K562 (cell line): ENCODE data around the gene YAF2. TPM values are rescaled to one million over a fixed set of nuclear protein-coding genes. Genes with fewer than 3 reads are reported as not detected.

Experiments
- ATAC-seq: fragments of 200-7000 bp; cut with Tn5 transposase; 3 replicates; pipeline ENCODE4 v1.9.1; 2020; ENCODE audit warnings: moderate library complexity
- BruUV-seq: library from RNA; stranded (reverse); fragments of 400-500 nt; replicated peaks from 2 replicates; lab custom pipeline; 2021; lab: Mats Ljungman, UMichigan
- CTCF ChIA-PET: fragments of 300-600 bp; formaldehyde crosslinking; extraction: SDS; loops from one replicate; lab custom pipeline; 2021; ENCODE audit warnings: low intra/inter-chr PET ratio; lab: Yijun Ruan, JAX
- POLR2A ChIA-PET: fragments of 300-600, 350-650 bp; sonication (Branson Sonifier 250); formaldehyde crosslinking; extraction: SDS; loops from one replicate; lab custom pipeline; 2021; ENCODE audit warnings: antibody characterized with exemption, inconsistent platforms; lab: Yijun Ruan, JAX
- DNase-seq, 4 experiments: peaks; one replicate each; pipeline versions ENCODE4 v3.0.0 to v3.0.0-alpha.2; 2011 to 2018; ENCODE audit warnings: low spot score in 3 of 4, mixed read lengths in 3 of 4; ENCODE audit errors: extremely low read depth in 1 of 4
- FAIRE-seq: peaks from 2 replicates; lab custom pipeline; 2011; peaks lifted over from hg19 to GRCh38; lab: Jason Lieb, UNC
- H2AFZ ChIP-seq: 2 replicates; pipeline ENCODE4 v1.6.0; 2011; ENCODE audit warnings: low read depth, low read length, control low read depth, inconsistent platforms
- H3K27ac ChIP-seq: fragments of 200-600 bp; 3 replicates; pipeline ENCODE4 v1.8.0; 2011; ENCODE audit warnings: low read depth, mild to moderate bottlenecking, control low read depth, inconsistent platforms, low read length, moderate library complexity, mixed read lengths; ENCODE audit errors: extremely low read depth
- H3K27me3 ChIP-seq, 2 experiments: fragments of 300-600 bp in 1 of 2; 2 replicates in 1 of 2; 3 replicates in 1 of 2; pipeline versions ENCODE4 v1.6.0 to v1.8.0; 2011; ENCODE audit warnings: inconsistent platforms in 2 of 2, low read length in 2 of 2, mild to moderate bottlenecking in 1 of 2, mixed read lengths in 1 of 2, moderate library complexity in 1 of 2; ENCODE audit not compliant: control insufficient read depth in 2 of 2, insufficient read depth in 2 of 2
- H3K36me3 ChIP-seq: fragments of 300-600 bp; 3 replicates; pipeline ENCODE4 v1.8.0; 2011; ENCODE audit warnings: mild to moderate bottlenecking, low read length, inconsistent platforms; ENCODE audit not compliant: control insufficient read depth, insufficient read depth
- H3K4me1 ChIP-seq, 2 experiments: fragments of 200-600 bp in 1 of 2; replicated peaks in 1 of 2; 2 replicates in 1 of 2; 3 replicates in 1 of 2; pipeline versions ENCODE4 v1.5.1 to v1.8.0; 2011; ENCODE audit warnings: inconsistent platforms in 2 of 2, low read length in 2 of 2, mild to moderate bottlenecking in 1 of 2, mixed read lengths in 1 of 2, moderate library complexity in 1 of 2; ENCODE audit not compliant: control insufficient read depth in 2 of 2, insufficient read depth in 2 of 2
- H3K4me2 ChIP-seq: 2 replicates; pipeline ENCODE4 v1.6.1; 2011; ENCODE audit warnings: low read length, control low read depth, inconsistent platforms, mixed read lengths; ENCODE audit not compliant: insufficient read depth
- H3K4me3 ChIP-seq: fragments of 200-600 bp; sonication (generic), shearing (Covaris generic); 2 replicates; pipeline ENCODE4 v1.5.1; 2016; ENCODE audit warnings: control low read depth, inconsistent platforms
- H3K79me2 ChIP-seq: fragments of 200-600 bp; 3 replicates; pipeline ENCODE4 v1.8.0; 2011; ENCODE audit warnings: low read length, inconsistent platforms; ENCODE audit not compliant: control insufficient read depth, insufficient read depth
- H3K9ac ChIP-seq, 2 experiments: 2 replicates each; pipeline versions ENCODE4 v1.6.0 to v1.6.1; 2011; ENCODE audit warnings: low read depth in 2 of 2, low read length in 2 of 2, control low read depth in 1 of 2, inconsistent platforms in 1 of 2, mild to moderate bottlenecking in 1 of 2, mixed read lengths in 1 of 2; ENCODE audit not compliant: insufficient read depth in 1 of 2
- H3K9me1 ChIP-seq: one replicate; pipeline ENCODE4 v1.6.0; 2011; ENCODE audit warnings: inconsistent platforms, mild to moderate bottlenecking, low read length, moderate library complexity; ENCODE audit not compliant: control insufficient read depth, insufficient read depth
- H3K9me3 ChIP-seq: replicated peaks from 2 replicates; pipeline ENCODE4 v1.5.1; 2011; ENCODE audit warnings: low read depth, low read length, inconsistent platforms; ENCODE audit not compliant: control insufficient read depth, insufficient read depth
- H4K20me1 ChIP-seq: replicated peaks from 2 replicates; pipeline ENCODE4 v1.6.1; 2011; ENCODE audit warnings: low read length, inconsistent platforms, mixed read lengths; ENCODE audit not compliant: control insufficient read depth, insufficient read depth
- CEBPB ChIP-seq: fragments of 450-650 bp; IDR thresholded peaks from 2 replicates; pipeline ENCODE4 v1.6.1; 2016; ENCODE audit warnings: missing genetic modification characterization, missing compliant biosample characterization
- WGBS: fragments of 100-300 bp; shearing (Covaris generic); methylation state at CpG from one replicate; pipeline ENCODE4 v1.1.6; 2016; ENCODE audit warnings: low coverage, mixed read lengths; ENCODE audit not compliant: insufficient coverage; ENCODE audit errors: missing lambda C conversion rate; 5-methylcytosine and 5-hydroxymethylcytosine counted together
- in situ Hi-C: fragments of 300-500 bp; cut with MboI; formaldehyde crosslinking; loops from 4 replicates; pipeline ENCODE4 v1.15.0; 2018; ENCODE audit warnings: inconsistent platforms, mixed read lengths
- intact Hi-C: fragments of 100-400 bp; cut with micrococcal nuclease; formaldehyde crosslinking; loops from 2 replicates; pipeline ENCODE4 v1.14.2; 2022
- polyA plus RNA-seq, 8 experiments: library from polyadenylated mRNA; depleted of rRNA in 4 of 8; stranded (reverse) in 5 of 8; unstranded in 3 of 8; fragments of >200 nt; fragmentation: Nextera tagmentation in 2 of 8; fragmentation: Illumina TruSeq in 1 of 8; extraction: Ambion mirVana in 2 of 8; extraction: Trizol in 1 of 8; gene quantifications; 2 replicates each; pipeline versions ENCODE4 v1.2.1 to v1.2.3, GENCODE V29; 2011 to 2014; ENCODE audit warnings: inconsistent platforms in 1 of 8, missing spikeins in 1 of 8
- total RNA-seq, 7 experiments: library from RNA; depleted of rRNA in 6 of 7; stranded (reverse); fragments of >200 nt in 6 of 7; fragmentation: Illumina TruSeq in 2 of 7; extraction: Trizol in 2 of 7; gene quantifications; 2 replicates each; pipeline versions ENCODE4 v1.2.1 to v1.2.3, GENCODE V29; 2011 to 2021; ENCODE audit warnings: low replicate concordance in 1 of 7
- TF ChIP-seq, protein P1 (sequence below), 2 experiments: fragments of 450-650 bp; IDR thresholded peaks; 2 replicates each; pipeline ENCODE4 v1.6.1; 2018; ENCODE audit warnings: mild to moderate bottlenecking in 2 of 2, low read depth in 1 of 2; ENCODE audit not compliant: partially characterized antibody in 2 of 2
- TF ChIP-seq, protein P2 (sequence below), 2 experiments: IDR thresholded peaks; 2 replicates each; pipeline ENCODE4 v1.6.1; 2011; ENCODE audit warnings: borderline replicate concordance in 1 of 2, control low read depth in 1 of 2, low read depth in 1 of 2, low read length in 1 of 2, mild to moderate bottlenecking in 1 of 2, mixed read lengths in 1 of 2, moderate library complexity in 1 of 2; ENCODE audit not compliant: insufficient read depth in 1 of 2, insufficient read length in 1 of 2, poor library complexity in 1 of 2, severe bottlenecking in 1 of 2; ENCODE audit errors: extremely low read depth in 1 of 2

YAF2 gene
- total and polyA plus RNA-seq, 9 of the 15 experiments (the other 6 are each of a cell fraction or from before 2014, with no cell fraction given) = 10.6 to 26.4 (median 21.3) TPM

DNA sequence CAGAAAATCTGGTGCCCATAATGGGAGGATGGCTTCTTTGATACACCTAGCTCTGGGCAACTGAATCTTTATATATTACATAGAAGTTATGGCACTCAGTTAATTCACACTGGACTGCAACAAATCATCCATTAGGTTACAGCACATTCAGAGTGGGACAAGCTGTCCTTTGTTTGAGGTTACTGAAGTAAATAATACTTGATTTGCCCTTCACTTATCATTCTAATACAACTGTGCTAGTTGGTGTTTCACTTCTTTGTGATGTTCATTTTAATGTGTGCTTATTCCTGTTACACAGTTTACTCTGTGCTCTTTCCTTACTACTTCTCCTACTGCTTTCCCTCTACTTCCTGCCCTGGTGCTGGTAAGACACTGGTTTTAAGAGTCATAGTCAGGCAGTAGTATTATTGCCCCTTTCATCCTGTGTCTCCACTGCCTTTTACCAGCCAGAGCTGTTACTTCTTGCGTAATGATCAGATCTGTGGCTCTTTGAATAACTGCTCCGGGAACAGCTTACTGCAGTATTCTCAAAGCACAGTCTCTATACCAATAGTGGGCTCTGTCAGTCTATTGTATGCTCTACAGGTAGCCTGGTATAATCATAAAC lies 57.0 kb downstream of the YAF2 start:
- no peak for DNase-seq
- Histone ChIP-seq H3K9me3 (no peaks in the 10 kb centered on the region), H3K36me3 (peaks cover 3% of the 10 kb centered on the region; the same call in 2 of the 3 replicates), H3K4me2 (no peak overlapping the region), H2AFZ (no peak overlapping the region), H3K9ac (no peak overlapping the region), H4K20me1 (no peaks in the 10 kb centered on the region), H3K4me1 (no peaks in the 10 kb centered on the region), H3K79me2 (no peaks in the 10 kb centered on the region), H3K9me1 (no peaks in the 10 kb centered on the region), H3K4me3 (no peak overlapping the region), H3K27ac (no peak overlapping the region), H3K27me3 (no peaks in the 10 kb centered on the region)
- CTCF ChIA-PET = no interaction called here
- TF ChIP-seq CEBPB (tag) = peak; percentile 79
- TF ChIP-seq, protein P1, sequence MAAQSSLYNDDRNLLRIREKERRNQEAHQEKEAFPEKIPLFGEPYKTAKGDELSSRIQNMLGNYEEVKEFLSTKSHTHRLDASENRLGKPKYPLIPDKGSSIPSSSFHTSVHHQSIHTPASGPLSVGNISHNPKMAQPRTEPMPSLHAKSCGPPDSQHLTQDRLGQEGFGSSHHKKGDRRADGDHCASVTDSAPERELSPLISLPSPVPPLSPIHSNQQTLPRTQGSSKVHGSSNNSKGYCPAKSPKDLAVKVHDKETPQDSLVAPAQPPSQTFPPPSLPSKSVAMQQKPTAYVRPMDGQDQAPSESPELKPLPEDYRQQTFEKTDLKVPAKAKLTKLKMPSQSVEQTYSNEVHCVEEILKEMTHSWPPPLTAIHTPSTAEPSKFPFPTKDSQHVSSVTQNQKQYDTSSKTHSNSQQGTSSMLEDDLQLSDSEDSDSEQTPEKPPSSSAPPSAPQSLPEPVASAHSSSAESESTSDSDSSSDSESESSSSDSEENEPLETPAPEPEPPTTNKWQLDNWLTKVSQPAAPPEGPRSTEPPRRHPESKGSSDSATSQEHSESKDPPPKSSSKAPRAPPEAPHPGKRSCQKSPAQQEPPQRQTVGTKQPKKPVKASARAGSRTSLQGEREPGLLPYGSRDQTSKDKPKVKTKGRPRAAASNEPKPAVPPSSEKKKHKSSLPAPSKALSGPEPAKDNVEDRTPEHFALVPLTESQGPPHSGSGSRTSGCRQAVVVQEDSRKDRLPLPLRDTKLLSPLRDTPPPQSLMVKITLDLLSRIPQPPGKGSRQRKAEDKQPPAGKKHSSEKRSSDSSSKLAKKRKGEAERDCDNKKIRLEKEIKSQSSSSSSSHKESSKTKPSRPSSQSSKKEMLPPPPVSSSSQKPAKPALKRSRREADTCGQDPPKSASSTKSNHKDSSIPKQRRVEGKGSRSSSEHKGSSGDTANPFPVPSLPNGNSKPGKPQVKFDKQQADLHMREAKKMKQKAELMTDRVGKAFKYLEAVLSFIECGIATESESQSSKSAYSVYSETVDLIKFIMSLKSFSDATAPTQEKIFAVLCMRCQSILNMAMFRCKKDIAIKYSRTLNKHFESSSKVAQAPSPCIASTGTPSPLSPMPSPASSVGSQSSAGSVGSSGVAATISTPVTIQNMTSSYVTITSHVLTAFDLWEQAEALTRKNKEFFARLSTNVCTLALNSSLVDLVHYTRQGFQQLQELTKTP (IDR thresholded peaks at IDR 0.05; ENCODE audit: low read depth in 1 of 2, partially characterized antibody in 2 of 2) = no peak
- TF ChIP-seq, protein P2, sequence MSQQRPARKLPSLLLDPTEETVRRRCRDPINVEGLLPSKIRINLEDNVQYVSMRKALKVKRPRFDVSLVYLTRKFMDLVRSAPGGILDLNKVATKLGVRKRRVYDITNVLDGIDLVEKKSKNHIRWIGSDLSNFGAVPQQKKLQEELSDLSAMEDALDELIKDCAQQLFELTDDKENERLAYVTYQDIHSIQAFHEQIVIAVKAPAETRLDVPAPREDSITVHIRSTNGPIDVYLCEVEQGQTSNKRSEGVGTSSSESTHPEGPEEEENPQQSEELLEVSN (IDR thresholded peaks at IDR 0.05; ENCODE audit: borderline replicate concordance in 1 of 2, extremely low read depth in 1 of 2, insufficient read depth in 1 of 2, insufficient read length in 1 of 2, low read depth in 1 of 2, low read length in 1 of 2, poor library complexity in 1 of 2, severe bottlenecking in 1 of 2) = no peak
- no peak; the same call in 2 of the 3 replicates for ATAC-seq
- in situ Hi-C loops = no loop called here
- intact Hi-C loops = no loop called here
- WGBS = 82% methylated on average over 2 of the region's 2 CpGs
- BruUV-seq = no TSS peak
- FAIRE-seq = no peak
- POLR2A ChIA-PET = interaction anchor here (1.1 to 1.8 kb wide), 2 partner anchors 14 to 16 kb away, joined by 3 to 4 read pairs; no protein-coding TSS in a partner anchor
